HepG2 (cell line): ENCODE results near the gene PRKG1.

Source experiments
- SSRP1 ChIP-seq: IDR thresholded peaks from 2 replicates; pipeline ENCODE4 v1.6.1; 2016; ENCODE audit warnings: control low read depth
- TMF1 ChIP-seq: sonication (generic); formaldehyde crosslinking; IDR thresholded peaks from 2 replicates; pipeline ENCODE4 v1.8.1; 2022; ENCODE audit warnings: low read depth, missing genetic modification reagents

DNA sequence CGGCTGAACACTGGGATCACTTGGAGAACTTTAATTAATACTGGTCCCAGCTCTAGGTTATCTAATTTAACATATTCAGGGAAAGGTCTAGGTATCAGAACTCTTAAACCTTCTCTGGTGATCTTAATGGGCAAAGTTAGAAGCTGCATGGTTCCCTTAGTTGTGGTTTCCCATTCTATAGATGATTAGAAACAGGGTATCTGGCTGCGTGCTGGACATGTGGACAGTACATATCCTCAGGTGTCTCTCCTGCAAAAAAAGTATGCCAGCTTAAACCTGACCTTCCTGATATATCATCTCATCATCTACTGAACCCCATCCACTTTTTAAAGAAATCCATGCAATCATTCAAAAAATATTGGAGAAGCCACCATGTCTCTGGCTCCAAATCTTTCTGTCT lies 955.3 kb downstream of the PRKG1 start:
- TF ChIP-seq SSRP1 (CRISPR knock-in tag): no peak
- TF ChIP-seq TMF1 (CRISPR knock-in tag): no peak
